ENCODE data around the gene EYS. TPM values are rescaled to one million over a fixed set of nuclear protein-coding genes. Genes with fewer than 3 reads are reported as not detected.

EYS gene
- total RNA-seq, 1 experiment from 2014 or later = not detected

DNA sequence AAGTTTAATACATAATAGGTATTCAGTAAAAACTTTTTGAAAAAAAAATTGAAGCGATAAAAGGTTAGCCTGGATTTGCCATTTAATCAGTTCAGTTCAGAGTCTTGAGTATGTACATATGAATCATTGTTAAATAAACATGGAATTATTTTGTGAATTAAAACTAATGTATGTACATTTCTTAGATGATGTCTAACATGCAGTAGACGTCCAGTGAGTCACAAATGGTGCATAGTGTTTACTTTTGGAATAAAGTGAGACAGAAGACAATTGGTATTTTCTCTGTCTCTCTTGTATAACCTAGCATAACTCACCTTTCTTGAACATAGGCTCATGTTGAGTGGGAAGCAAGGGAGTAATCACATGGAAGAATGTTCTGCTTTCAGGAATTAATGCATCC lies 83.5 kb downstream of the EYS start:
- H3K9me3 Mint-ChIP-seq (ENCODE audit: unreplicated experiment) = no peaks in the 10 kb centered on the region
- no peaks in the 10 kb centered on the region for H3K27me3 Mint-ChIP-seq (ENCODE audit: insufficient read depth, unreplicated experiment)
- no peaks in the 10 kb centered on the region for H3K4me1 Mint-ChIP-seq (ENCODE audit: low read depth, unreplicated experiment)
- intact Hi-C loops (cut with micrococcal nuclease; ENCODE audit: unreplicated experiment) = no loop called here
- CTCF ChIA-PET = no interaction called here
- POLR2A ChIA-PET = no interaction called here
- no peak overlapping the region for H3K4me3 ChIP-seq (ENCODE audit: low read depth, low read length)
- DNase-seq = no peak
- TF ChIP-seq, protein P1, sequence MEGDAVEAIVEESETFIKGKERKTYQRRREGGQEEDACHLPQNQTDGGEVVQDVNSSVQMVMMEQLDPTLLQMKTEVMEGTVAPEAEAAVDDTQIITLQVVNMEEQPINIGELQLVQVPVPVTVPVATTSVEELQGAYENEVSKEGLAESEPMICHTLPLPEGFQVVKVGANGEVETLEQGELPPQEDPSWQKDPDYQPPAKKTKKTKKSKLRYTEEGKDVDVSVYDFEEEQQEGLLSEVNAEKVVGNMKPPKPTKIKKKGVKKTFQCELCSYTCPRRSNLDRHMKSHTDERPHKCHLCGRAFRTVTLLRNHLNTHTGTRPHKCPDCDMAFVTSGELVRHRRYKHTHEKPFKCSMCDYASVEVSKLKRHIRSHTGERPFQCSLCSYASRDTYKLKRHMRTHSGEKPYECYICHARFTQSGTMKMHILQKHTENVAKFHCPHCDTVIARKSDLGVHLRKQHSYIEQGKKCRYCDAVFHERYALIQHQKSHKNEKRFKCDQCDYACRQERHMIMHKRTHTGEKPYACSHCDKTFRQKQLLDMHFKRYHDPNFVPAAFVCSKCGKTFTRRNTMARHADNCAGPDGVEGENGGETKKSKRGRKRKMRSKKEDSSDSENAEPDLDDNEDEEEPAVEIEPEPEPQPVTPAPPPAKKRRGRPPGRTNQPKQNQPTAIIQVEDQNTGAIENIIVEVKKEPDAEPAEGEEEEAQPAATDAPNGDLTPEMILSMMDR (IDR thresholded peaks at IDR 0.05; ENCODE audit: insufficient read depth in 1 of 2, low read depth in 1 of 2, low read length in 1 of 2, severe bottlenecking in 1 of 2, unreplicated experiment in 1 of 2) = no peak
- H3K27ac Mint-ChIP-seq (ENCODE audit: unreplicated experiment) = no peak overlapping the region
- no TSS peak for BruUV-seq (replicated peaks)
- no peaks in the 10 kb centered on the region for H3K36me3 Mint-ChIP-seq (ENCODE audit: insufficient read depth, unreplicated experiment)
- no peaks in the 10 kb centered on the region for H3K27me3 ChIP-seq (replicated peaks; ENCODE audit: control insufficient read depth, insufficient read depth, low read length)
- no peaks in the 10 kb centered on the region for H3K4me1 ChIP-seq
- H3K4me3 Mint-ChIP-seq (ENCODE audit: unreplicated experiment) = no peak overlapping the region
- H3K9me3 ChIP-seq = no peaks in the 10 kb centered on the region
- no peaks in the 10 kb centered on the region for H3K36me3 ChIP-seq (ENCODE audit: control insufficient read depth, insufficient read depth, low read length)

DNA sequence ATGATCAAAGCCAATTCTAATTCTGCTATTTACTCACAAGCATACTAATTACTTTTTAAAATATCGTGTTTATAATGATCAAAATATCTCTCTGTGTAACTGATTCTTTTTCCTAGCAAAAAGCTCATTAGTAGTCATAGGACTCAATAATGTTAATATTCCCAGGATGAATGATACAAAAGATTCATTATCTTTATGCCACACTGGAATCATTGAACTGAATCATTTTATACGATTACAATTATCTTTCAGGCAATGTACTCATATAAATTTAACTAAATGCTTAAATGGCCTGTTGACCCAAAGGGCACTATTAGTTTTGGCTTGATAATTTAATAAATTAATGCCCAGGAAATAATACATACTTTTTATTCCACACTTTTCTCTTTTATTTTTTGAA lies 96.3 kb downstream of the EYS start:
- no peak overlapping the region for H3K4me3 Mint-ChIP-seq (ENCODE audit: unreplicated experiment)
- H3K4me3 ChIP-seq (ENCODE audit: low read depth, low read length) = no peak overlapping the region
- no peaks in the 10 kb centered on the region for H3K36me3 Mint-ChIP-seq (ENCODE audit: insufficient read depth, unreplicated experiment)
- no TSS peak for BruUV-seq (replicated peaks)
- TF ChIP-seq, protein P1 (IDR thresholded peaks at IDR 0.05; ENCODE audit: insufficient read depth in 1 of 2, low read depth in 1 of 2, low read length in 1 of 2, severe bottlenecking in 1 of 2, unreplicated experiment in 1 of 2) = no peak
- intact Hi-C loops (cut with micrococcal nuclease; ENCODE audit: unreplicated experiment) = no loop called here
- no peaks in the 10 kb centered on the region for H3K9me3 ChIP-seq
- no peaks in the 10 kb centered on the region for H3K27me3 Mint-ChIP-seq (ENCODE audit: insufficient read depth, unreplicated experiment)
- CTCF ChIA-PET = no interaction called here
- no peaks in the 10 kb centered on the region for H3K4me1 Mint-ChIP-seq (ENCODE audit: low read depth, unreplicated experiment)
- DNase-seq = no peak
- no peaks in the 10 kb centered on the region for H3K27me3 ChIP-seq (replicated peaks; ENCODE audit: control insufficient read depth, insufficient read depth, low read length)
- POLR2A ChIA-PET = no interaction called here
- H3K4me1 ChIP-seq = no peaks in the 10 kb centered on the region
- no peaks in the 10 kb centered on the region for H3K36me3 ChIP-seq (ENCODE audit: control insufficient read depth, insufficient read depth, low read length)
- no peaks in the 10 kb centered on the region for H3K9me3 Mint-ChIP-seq (ENCODE audit: unreplicated experiment)
- H3K27ac Mint-ChIP-seq (ENCODE audit: unreplicated experiment) = no peak overlapping the region

DNA sequence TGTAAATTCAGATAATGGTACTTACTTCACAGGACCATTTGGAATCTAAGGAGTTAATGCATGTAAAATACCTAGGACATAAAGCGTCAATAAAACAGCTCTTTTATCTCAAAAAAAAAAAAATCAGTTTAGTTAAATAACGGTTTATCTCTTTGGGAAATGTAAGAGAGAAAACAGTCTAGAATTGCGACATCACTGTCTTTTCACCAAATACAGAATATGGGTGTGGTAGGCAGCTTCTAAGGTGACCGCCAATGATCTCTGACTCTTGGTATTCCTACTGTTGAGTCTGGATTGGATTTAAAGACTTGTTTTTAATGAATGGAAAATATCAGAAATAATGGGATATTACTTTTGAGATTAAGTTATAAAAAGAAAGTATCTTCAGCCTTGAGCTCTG lies 111.5 kb downstream of the EYS start:
- CTCF ChIA-PET = no interaction called here
- TF ChIP-seq, protein P1 (IDR thresholded peaks at IDR 0.05; ENCODE audit: insufficient read depth in 1 of 2, low read depth in 1 of 2, low read length in 1 of 2, severe bottlenecking in 1 of 2, unreplicated experiment in 1 of 2) = no peak

More for the DNA sequence above, 111.5 kb downstream of the EYS start:
- H3K27me3 Mint-ChIP-seq (ENCODE audit: insufficient read depth, unreplicated experiment) = no peaks in the 10 kb centered on the region
- Histone ChIP-seq H3K4me3 (ENCODE audit: low read depth, low read length) (no peak overlapping the region), H3K27me3 (replicated peaks; ENCODE audit: control insufficient read depth, insufficient read depth, low read length) (no peaks in the 10 kb centered on the region), H3K4me1 (no peaks in the 10 kb centered on the region), H3K36me3 (ENCODE audit: control insufficient read depth, insufficient read depth, low read length) (no peaks in the 10 kb centered on the region), H3K9me3 (no peaks in the 10 kb centered on the region)
- no peaks in the 10 kb centered on the region for H3K9me3 Mint-ChIP-seq (ENCODE audit: unreplicated experiment)
- intact Hi-C loops (cut with micrococcal nuclease; ENCODE audit: unreplicated experiment) = no loop called here
- no peak for DNase-seq
- no peak overlapping the region for H3K4me3 Mint-ChIP-seq (ENCODE audit: unreplicated experiment)
- H3K27ac Mint-ChIP-seq (ENCODE audit: unreplicated experiment) = no peak overlapping the region
- no peaks in the 10 kb centered on the region for H3K36me3 Mint-ChIP-seq (ENCODE audit: insufficient read depth, unreplicated experiment)
- BruUV-seq (replicated peaks) = no TSS peak
- POLR2A ChIA-PET = no interaction called here
- H3K4me1 Mint-ChIP-seq (ENCODE audit: low read depth, unreplicated experiment) = no peaks in the 10 kb centered on the region

Data from Caco-2 (cell line).